Adrenal gland (tissue), 12 donors: Measurements from ENCODE around the gene NRSN1. TPM values are rescaled to one million over a fixed set of nuclear protein-coding genes. Genes with fewer than 3 reads are reported as not detected.

Experiments
- DNase-seq, 7 donors: peaks; one replicate each; pipeline ENCODE4 v3.0.0-alpha.2; 2019 to 2020
- H3K27ac ChIP-seq, 5 donors: fragments of 200-600 bp; sonication (generic) in 4 of 5; 1 replicate in 3 of 5; 2 replicates in 2 of 5; pipeline versions ENCODE4 v1.5.1 to v1.8.0; 2016 to 2020; ENCODE audit warnings: mild to moderate bottlenecking in 1 of 5
- H3K27me3 ChIP-seq: fragments of 200-600 bp; 2 replicates; pipeline ENCODE4 v1.8.0; 2021
- H3K36me3 ChIP-seq, 2 donors: fragments of 200-600 bp; replicated peaks in 1 of 2; 1 replicate in 1 of 2; 2 replicates in 1 of 2; pipeline versions ENCODE4 v1.5.1 to v1.8.0; 2018 to 2022
- H3K4me1 ChIP-seq, 2 donors: fragments of 200-600 bp; replicated peaks in 1 of 2; 1 replicate in 1 of 2; 2 replicates in 1 of 2; pipeline versions ENCODE4 v1.5.1 to v1.8.0; 2018 to 2021
- H3K4me3 ChIP-seq, 4 donors: fragments of 200-600 bp; sonication (generic) in 3 of 4; one replicate each; pipeline ENCODE4 v1.5.1; 2016 to 2018
- H3K9me3 ChIP-seq, 3 donors: fragments of 200-600 bp; sonication (generic) in 1 of 3; replicated peaks in 1 of 3; 1 replicate in 2 of 3; 2 replicates in 1 of 3; pipeline versions ENCODE4 v1.5.1 to v1.8.0; 2016 to 2021
- CTCF ChIP-seq, 6 experiments: fragments of 450-650 bp in 4 of 6; fragments of 200-600 bp in 2 of 6; sonication (generic) in 1 of 6; IDR thresholded peaks; 1 replicate in 5 of 6; 2 replicates in 1 of 6; pipeline versions ENCODE4 v1.5.1 to v1.8.0; 2016 to 2021; ENCODE audit warnings: antibody characterized with exemption in 6 of 6, mild to moderate bottlenecking in 2 of 6, moderate library complexity in 1 of 6
- POLR2A ChIP-seq, 2 donors: fragments of 450-650 bp; IDR thresholded peaks; one replicate each; pipeline ENCODE4 v1.6.1; 2017; ENCODE audit warnings: antibody characterized with exemption in 2 of 2, mild to moderate bottlenecking in 2 of 2, moderate library complexity in 1 of 2
- WGBS, 4 donors: extraction: QIAGEN DNeasy Blood & Tissue Kit in 2 of 4; methylation state at CpG; one replicate each; pipeline versions ENCODE4 v1.1.5 to v1.1.7; 2013 to 2017; 5-methylcytosine and 5-hydroxymethylcytosine counted together
- intact Hi-C, 2 donors: fragments of 100-400 bp; cut with DNase I; formaldehyde crosslinking; loops; one replicate each; pipeline versions ENCODE4 v1.14.1 to v1.15.0; 2022 to 2023
- polyA plus RNA-seq, 3 donors: library from polyadenylated mRNA; stranded (reverse); fragments of 200-250 nt in 2 of 3; fragments of 350-450 nt in 1 of 3; fragmentation: Illumina TruSeq in 1 of 3; extraction: RNeasy Lipid Tissue Mini Kit (QIAGEN cat#74804) in 1 of 3; gene quantifications; one replicate each; pipeline ENCODE4 v1.2.3, GENCODE V29; 2013 to 2014
- total RNA-seq, 9 donors: library from RNA; depleted of rRNA in 4 of 9; stranded (reverse); fragments of >200 nt in 4 of 9; fragments of 120-200 nt in 1 of 9; fragmentation: NEBNext Ultra II Directional in 1 of 9; extraction: Animal tissue kit (Norgen Biotek cat#: 25700) in 1 of 9; gene quantifications; one replicate each; pipeline versions ENCODE4 v1.1.0 to v1.2.4, GENCODE V29; 2013 to 2023
- donor health status: healthy with polysubstance abuse.
- donor health status: Bipolar disorder and iron deficiency.
- donor health status: DM: yes; HTN: yes; CAD: no.
- donor health status: DM: no; HTN: no; CAD: no.
- donor health status: DM: no; HTN: no; CAD: no.
- donor health status: DM: yes; HTN: yes; CAD: no.

The NRSN1 gene
- total and polyA plus RNA-seq, 12 donors = 0.46 to 6.4 (median 2.2) TPM; not detected in 4

DNA sequence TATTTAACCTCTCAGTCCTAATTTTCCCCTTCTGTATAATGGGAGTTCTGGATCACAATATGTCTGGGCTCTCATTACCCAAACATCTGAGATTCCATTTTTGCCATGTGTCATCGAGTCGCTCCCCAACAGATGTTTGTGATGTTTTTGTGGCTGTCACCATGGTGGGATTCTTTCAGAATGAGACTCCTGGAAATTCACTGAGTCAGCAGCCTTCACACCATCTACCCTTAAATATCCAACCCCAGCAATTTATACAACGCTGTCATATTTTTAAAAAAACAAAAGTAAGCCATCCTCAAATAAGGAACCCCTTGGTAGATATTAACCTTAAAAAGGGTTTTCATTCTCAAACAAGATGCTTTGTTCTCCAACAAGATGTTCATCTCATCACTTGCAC lies 20.9 kb downstream of the NRSN1 start:
- Histone ChIP-seq H3K4me1 (no peaks in the 10 kb centered on the region), H3K9me3 (no peaks in the 10 kb centered on the region), H3K27ac (no peak overlapping the region), H3K27me3 (no peaks in the 10 kb centered on the region), H3K4me3 (no peak overlapping the region), H3K36me3 (no peaks in the 10 kb centered on the region)
- intact Hi-C loops = no loop called here
- WGBS, 4 donors = 84 to 86% (median 85%) methylated on average over 3 of the region's 3 CpGs
- TF ChIP-seq CTCF (IDR thresholded peaks at IDR 0.05) = no peak
- TF ChIP-seq POLR2A (IDR thresholded peaks at IDR 0.05) = no peak
- no peak for DNase-seq

GRCh38 chr6:24147511-24148153 lies 21.6 kb downstream of the NRSN1 start:
- Histone ChIP-seq H3K27ac (no peak overlapping the region), H3K36me3 (no peaks in the 10 kb centered on the region), H3K4me3 (no peak overlapping the region), H3K9me3 (no peaks in the 10 kb centered on the region), H3K27me3 (no peaks in the 10 kb centered on the region), H3K4me1 (no peaks in the 10 kb centered on the region)
- no peak for DNase-seq
- intact Hi-C loops = no loop called here
- TF ChIP-seq POLR2A (IDR thresholded peaks at IDR 0.05) (no peak), CTCF (IDR thresholded peaks at IDR 0.05) (no peak)
- 50 to 56% (median 53%) methylated on average over 8 of the region's 8 CpGs for WGBS, 4 donors

GRCh38 chr6:24148154-24148570 lies 22.1 kb downstream of the NRSN1 start:
- intact Hi-C loops = no loop called here
- H3K4me1 ChIP-seq = no peaks in the 10 kb centered on the region
- no peak for DNase-seq
- H3K27me3 ChIP-seq = no peaks in the 10 kb centered on the region
- no peak overlapping the region for H3K4me3 ChIP-seq
- H3K27ac ChIP-seq = no peak overlapping the region
- H3K36me3 ChIP-seq = no peaks in the 10 kb centered on the region
- WGBS, 4 donors = 65 to 76% (median 69%) methylated on average over 3 of the region's 3 CpGs
- TF ChIP-seq POLR2A (IDR thresholded peaks at IDR 0.05) (no peak), CTCF (IDR thresholded peaks at IDR 0.05) (no peak)
- no peaks in the 10 kb centered on the region for H3K9me3 ChIP-seq

GRCh38 chr6:24148684-24149083 lies 22.7 kb downstream of the NRSN1 start:
- no peak overlapping the region for H3K4me3 ChIP-seq
- TF ChIP-seq CTCF (IDR thresholded peaks at IDR 0.05) (no peak), POLR2A (IDR thresholded peaks at IDR 0.05) (no peak)
- no peak overlapping the region for H3K27ac ChIP-seq
- intact Hi-C loops = no loop called here
- H3K27me3 ChIP-seq = no peaks in the 10 kb centered on the region
- no peaks in the 10 kb centered on the region for H3K9me3 ChIP-seq
- H3K36me3 ChIP-seq = no peaks in the 10 kb centered on the region
- H3K4me1 ChIP-seq = no peaks in the 10 kb centered on the region
- DNase-seq = no peak
